ENCODE data around the gene ACTN3. TPM values are rescaled to one million over a fixed set of nuclear protein-coding genes. Genes with fewer than 3 reads are reported as not detected.
A peak's percentile ranks its signal among the peaks of the same experiment; 100 is the strongest.
"Not testable (repeated sequence)": the region's sequence is repeated elsewhere in the genome, so short reads cannot be mapped to it uniquely, and the experiment has no call there.

ACTN3 gene
- total and polyA plus RNA-seq, 9 donors, result 0.11 to 0.28 (median 0.23) TPM; not detected in 3

- intact Hi-C loops (cut with DNase I), result no loop called here
- Histone ChIP-seq H3K4me1 (ENCODE audit: insufficient read depth) (peaks cover 2% of the 10 kb centered on the region), H3K9me3 (no peaks in the 10 kb centered on the region), H3K36me3 (no peaks in the 10 kb centered on the region), H3K4me3 (no peak overlapping the region), H3K27me3 (no peaks in the 10 kb centered on the region), H3K27ac (no peak overlapping the region)
- no peak for DNase-seq
- WGBS, 3 donors, result 70 to 86% (median 73%) methylated on average over 4 of the region's 4 CpGs
- TF ChIP-seq CTCF (IDR thresholded peaks at IDR 0.05) (no peak), EP300 (IDR thresholded peaks at IDR 0.05) (no peak), POLR2A (IDR thresholded peaks at IDR 0.05) (no peak)
Observed at GRCh38 chr11:66541892-66542291, 4.8 kb upstream of the ACTN3 start.

DNA sequence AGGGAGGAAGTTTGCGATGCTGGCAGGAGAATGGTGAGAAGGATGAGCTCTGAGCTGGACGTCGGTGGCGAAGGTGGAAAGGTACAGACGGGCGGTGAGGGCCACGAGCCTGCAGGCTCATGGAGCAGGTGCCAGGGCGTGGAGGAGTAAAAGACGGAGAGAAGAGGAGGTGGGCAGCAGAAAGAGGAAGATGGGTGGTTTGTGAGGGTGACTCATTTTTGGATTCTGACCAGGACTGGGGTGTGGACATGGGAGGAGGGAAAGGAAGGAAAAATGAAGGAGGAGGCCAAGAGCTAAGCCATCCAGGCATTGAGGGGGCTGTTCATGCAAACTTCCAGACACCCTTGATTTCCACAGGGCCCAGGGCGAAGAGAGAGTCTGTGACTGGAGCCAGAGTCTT lies 4.3 kb upstream of the ACTN3 start:
- Histone ChIP-seq H3K36me3 (no peaks in the 10 kb centered on the region), H3K4me3 (no peak overlapping the region), H3K27me3 (no peaks in the 10 kb centered on the region), H3K4me1 (ENCODE audit: insufficient read depth) (peaks cover 2% of the 10 kb centered on the region), H3K9me3 (no peaks in the 10 kb centered on the region), H3K27ac (no peak overlapping the region)
- DNase-seq, result no peak
- 83 to 85% (median 84%) methylated on average over 10 of the region's 10 CpGs for WGBS, 3 donors
- TF ChIP-seq POLR2A (IDR thresholded peaks at IDR 0.05) (no peak), EP300 (IDR thresholded peaks at IDR 0.05) (no peak), CTCF (IDR thresholded peaks at IDR 0.05) (no peak)
- intact Hi-C loops (cut with DNase I), result no loop called here

GRCh38 chr11:66543263-66544107 lies 3.2 kb upstream of the ACTN3 start:
- Histone ChIP-seq H3K4me1 (ENCODE audit: insufficient read depth) (peaks cover 2% of the 10 kb centered on the region), H3K9me3 (no peaks in the 10 kb centered on the region), H3K27ac (no peak overlapping the region), H3K4me3 (no peak overlapping the region), H3K36me3 (no peaks in the 10 kb centered on the region), H3K27me3 (no peaks in the 10 kb centered on the region)
- intact Hi-C loops (cut with DNase I), result no loop called here
- TF ChIP-seq EP300 (IDR thresholded peaks at IDR 0.05) (no peak), POLR2A (IDR thresholded peaks at IDR 0.05) (no peak), CTCF (IDR thresholded peaks at IDR 0.05) (peak in 2 of 3 donors; percentile 25 to 38)
- WGBS, 3 donors, result 7 to 42% (median 8%) methylated on average over 19 to 26 of the region's 26 CpGs
- peak; percentile 48 to 77 (median 67) for DNase-seq

DNA sequence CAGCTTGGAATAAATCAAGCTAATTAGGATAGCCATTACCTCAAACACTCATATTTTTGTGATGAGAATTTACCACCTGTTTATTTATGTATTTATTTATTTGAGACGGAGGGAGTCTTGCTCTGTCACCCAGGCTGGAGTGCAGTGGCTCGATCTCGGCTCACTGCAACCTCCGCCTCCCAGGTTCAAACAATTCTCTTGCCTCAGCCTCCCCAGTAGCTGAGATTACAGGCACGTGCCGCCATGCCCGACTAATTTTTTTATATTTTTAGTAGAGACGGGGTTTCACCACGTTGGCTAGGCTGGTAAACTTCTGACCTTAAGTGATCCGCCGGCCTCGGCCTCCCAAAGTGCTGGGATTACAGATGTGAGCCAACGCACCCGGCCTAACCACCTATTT lies 1.8 kb upstream of the ACTN3 start:
- H3K4me1 ChIP-seq (ENCODE audit: insufficient read depth); H3K9me3 ChIP-seq; H3K27ac ChIP-seq; DNase-seq; H3K27me3 ChIP-seq; intact Hi-C loops (cut with DNase I); H3K36me3 ChIP-seq: not testable (repeated sequence)
- H3K4me3 ChIP-seq, result peak overlapping the region; percentile 86
- 54 to 72% (median 71%) methylated on average over 14 of the region's 14 CpGs for WGBS, 3 donors

GRCh38 chr11:66545701-66546367 lies 869 bp upstream of the ACTN3 start, which contains the start of gene ZDHHC24:
ZDHHC24 (minus strand) TSS chr11:66546048; CDS start chr11:66546003, 45 bp downstream.
- Histone ChIP-seq H3K4me1 (ENCODE audit: insufficient read depth) (peaks cover 2% of the 10 kb centered on the region), H3K27me3 (no peaks in the 10 kb centered on the region), H3K27ac (no peak within 1 kb of the TSS), H3K36me3 (no peaks in the 10 kb centered on the region), H3K9me3 (no peaks in the 10 kb centered on the region), H3K4me3 (peak within 1 kb of the TSS; percentile 86)
- TF ChIP-seq POLR2A (IDR thresholded peaks at IDR 0.05) (no peak), CTCF (IDR thresholded peaks at IDR 0.05) (no peak), EP300 (IDR thresholded peaks at IDR 0.05) (no peak)
- intact Hi-C loops (cut with DNase I), result no loop called here
- DNase-seq, result peak; percentile 96 to 99 (median 97)
- 0 to 1% (median 0%) methylated on average over 41 to 71 of the region's 71 CpGs for WGBS, 3 donors
